Measurements from ENCODE around the gene TRIML1.
"Not testable (repeated sequence)": the region's sequence is repeated elsewhere in the genome, so short reads cannot be mapped to it uniquely, and the experiment has no call there.

Gene TRIML1

GRCh38 chr4:188154668-188155405 lies 15.6 kb downstream of the TRIML1 start:
- DNase-seq = no peak

DNA sequence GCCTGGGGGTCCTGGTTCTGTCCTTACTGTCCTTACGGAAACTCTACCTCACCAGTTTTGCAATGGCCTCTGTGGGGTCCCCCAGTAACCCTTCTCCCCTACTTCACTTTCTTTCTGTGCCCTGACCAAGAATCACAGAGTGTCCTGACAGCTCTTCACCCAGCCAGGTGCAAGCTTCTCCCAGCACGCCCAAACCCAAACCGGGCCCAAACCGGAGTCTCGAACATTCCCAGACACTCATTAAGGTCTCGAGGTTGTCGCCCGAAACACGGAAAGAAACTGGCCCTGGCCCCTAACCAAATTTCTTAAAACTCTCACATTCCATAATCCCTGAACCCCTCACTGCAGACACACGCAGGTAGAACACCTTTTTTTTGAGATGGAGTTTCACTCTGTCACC lies 19.1 kb downstream of the TRIML1 start:
- DNase-seq = no peak

DNA sequence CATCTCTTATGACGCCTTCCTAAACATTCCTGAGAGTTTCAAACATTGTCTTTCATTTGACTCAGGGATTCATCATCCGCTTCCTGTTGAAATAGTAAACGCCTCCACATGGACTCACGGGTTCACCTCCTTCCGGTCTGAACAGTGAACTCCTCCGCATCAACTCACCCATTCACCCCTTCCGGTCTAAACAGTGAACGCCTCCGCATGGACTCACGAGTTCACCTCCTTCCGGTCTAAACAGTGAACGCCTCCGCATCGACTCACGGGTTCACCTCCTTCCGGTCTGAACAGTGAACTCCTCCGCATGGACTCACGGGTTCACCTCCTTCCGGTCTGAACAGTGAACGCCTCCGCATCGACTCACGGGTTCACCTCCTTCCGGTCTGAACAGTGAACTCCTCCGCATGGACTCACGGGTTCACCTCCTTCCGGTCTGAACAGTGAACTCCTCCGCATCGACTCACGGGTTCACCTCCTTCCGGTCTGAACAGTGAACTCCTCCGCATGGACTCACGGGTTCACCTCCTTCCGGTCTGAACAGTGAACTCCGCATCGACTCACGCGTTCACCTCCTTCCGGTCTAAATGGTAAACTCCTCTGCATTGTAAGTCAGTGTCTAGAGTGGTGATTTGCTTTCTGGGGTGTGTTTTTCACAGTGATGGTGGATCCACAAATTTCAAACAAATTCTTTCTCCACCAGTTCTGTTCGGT lies 20.4 kb downstream of the TRIML1 start:
- DNase-seq = not testable (repeated sequence)

GRCh38 chr4:188160406-188160805 lies 21.2 kb downstream of the TRIML1 start:
- no peak for DNase-seq

DNA sequence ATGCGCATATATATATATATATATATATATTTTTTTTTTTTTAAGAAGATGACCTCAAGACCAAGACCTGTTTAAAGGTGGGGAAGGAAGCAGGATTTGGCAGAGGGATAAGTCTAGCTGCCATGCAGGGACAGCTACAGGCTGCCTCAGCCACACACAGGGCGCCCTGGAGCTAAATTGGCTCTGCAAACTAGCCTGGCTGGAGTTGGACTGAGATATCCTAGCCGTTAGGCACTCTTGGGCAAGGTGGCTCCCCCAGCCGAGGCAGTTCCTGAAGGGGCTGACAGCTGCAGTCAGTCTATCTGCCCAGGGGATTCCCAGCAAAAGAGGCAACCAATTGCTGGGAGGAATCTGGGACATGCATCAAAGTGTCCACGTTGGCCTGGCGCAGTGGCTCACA lies 21.9 kb downstream of the TRIML1 start:
- DNase-seq = no peak

GRCh38 chr4:188162698-188163097 lies 23.5 kb downstream of the TRIML1 start:
- DNase-seq = no peak

DNA sequence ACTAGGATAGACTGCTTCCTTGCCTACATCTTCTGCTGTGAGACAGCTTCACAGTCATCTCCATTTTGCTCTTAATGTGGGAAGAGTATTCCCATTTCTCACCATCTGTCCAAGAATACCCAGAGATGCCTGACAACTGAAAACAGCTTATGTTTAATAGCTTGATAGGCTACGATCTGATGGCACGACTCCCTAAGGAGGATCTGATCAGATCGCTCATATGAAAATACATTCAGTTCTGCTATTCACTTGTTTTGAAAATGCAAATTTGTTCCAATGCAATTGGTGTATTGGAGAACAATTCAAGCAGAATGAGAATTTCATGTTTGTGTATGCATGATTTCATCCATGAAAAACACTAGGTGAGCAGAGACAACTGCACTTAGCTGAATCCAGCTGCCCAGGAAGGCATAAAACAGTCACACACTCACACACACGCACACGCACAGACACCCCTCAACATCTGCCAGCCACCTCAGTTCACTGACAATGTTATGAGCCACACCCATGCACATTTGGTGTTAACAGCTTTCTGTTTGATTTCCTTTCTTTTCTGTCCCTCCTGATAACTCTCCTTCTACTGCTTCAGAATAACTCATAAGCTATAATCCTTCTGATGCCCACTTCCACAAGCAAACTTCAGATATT lies 29.6 kb downstream of the TRIML1 start:
- no peak for DNase-seq

- no peak for DNase-seq
Observed at GRCh38 chr4:188171551-188171950, 32.3 kb downstream of the TRIML1 start.

DNA sequence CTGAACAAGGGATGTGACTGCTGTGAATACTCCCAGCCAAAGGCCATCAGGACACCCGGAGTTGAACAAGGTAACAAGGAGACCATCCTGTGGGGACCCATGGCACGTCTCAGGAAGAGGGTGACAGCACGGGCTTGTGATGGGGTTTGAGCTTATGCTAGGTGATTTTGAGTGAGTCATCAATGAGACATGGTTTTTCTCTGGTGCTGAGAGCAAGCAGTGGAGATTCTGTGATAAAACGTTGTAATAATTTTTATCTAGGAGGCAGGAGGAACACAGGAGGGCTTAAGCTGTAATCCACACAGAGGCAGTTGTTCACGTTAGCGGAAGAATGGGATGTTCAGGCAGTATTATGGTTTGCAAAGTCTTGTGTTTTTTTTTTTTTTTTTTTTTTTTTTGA lies 36.0 kb downstream of the TRIML1 start:
- DNase-seq = no peak

DNA sequence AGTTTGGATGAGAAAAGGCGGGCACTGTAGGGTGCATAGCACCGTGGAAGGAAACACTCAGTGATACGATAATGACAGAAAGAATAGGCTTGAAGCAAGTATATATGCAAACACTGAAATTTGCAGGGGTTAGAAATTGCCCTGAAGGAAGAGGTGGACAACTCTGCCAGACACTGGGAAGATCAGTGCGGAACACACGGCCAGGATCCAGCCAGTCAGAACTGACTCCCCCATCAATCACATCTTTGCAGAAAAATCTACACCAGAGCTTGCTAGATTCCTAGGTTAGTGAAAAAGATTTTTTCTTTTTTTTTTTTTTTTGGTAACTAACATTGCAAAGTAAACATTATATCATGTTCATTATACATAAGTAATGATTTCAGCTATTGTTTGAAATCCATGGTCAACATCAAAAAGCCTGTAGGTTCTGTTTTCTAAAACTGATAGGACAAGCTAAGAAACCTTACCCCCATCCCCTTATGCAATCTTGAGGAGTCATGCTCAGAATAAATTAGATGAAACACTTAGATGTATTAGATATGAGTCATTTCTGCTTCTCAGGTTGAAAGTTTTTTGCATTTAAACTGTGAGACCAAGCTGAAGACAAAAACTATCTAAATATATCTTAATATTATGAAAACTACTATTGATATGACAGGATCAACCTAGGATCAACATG lies 38.9 kb downstream of the TRIML1 start:
- DNase-seq = no peak

GRCh38 chr4:188178806-188179205 lies 39.6 kb downstream of the TRIML1 start:
- no peak for DNase-seq

DNA sequence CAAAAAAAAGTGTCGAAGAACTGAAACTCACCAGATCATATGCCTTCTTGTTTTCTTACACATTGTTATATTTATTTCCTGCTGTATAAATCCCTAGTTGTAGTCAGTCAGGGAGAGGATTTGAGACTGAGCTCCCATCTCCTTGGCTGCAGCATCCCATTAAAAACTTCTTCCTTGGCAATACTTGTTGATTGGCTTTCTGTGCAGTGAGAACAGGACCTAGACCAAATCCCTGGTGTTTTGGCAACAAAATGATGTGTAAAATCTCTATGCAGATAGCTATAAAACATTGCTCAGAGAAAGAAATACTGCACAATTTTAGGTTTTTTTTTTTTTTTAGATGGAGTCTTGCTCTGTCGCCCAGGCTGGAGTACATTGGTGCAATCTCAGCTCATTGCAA lies 47.9 kb downstream of the TRIML1 start:
- no peak for DNase-seq

GRCh38 chr4:188190461-188190860 lies 51.2 kb downstream of the TRIML1 start:
- DNase-seq = no peak

GRCh38 chr4:188194421-188194820 lies 55.2 kb downstream of the TRIML1 start:
- DNase-seq = no peak

- no peak for DNase-seq
Observed at GRCh38 chr4:188195389-188195985, 56.2 kb downstream of the TRIML1 start.

DNA sequence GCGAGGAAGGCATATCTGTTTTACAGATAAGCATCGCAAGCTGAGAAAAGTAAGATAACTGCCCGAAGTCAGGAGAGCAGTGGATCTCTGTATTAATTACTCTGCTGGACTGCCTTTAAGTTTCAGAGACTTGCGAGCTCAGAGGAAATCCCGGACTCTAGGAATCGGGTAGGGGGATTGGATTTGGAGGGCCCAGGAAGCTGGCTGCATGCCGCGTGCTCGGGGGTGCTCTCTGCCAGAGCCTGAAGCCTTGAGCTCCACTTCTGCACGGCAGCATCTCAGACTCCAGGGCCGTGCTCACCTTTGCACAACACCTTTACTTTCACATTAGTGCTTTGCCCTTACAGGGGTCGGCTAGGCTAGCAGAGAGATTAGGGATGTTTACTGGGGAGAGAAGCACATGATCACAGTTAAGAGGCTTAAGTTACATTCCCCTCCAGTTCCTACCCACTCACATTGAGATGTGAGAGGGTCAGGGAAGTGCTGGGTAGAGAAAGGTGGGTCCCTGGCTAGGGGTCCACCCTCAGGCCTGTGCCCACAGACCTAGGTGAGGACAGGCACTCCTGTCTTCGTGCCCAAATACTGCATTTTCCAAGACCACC lies 57.0 kb downstream of the TRIML1 start:
- DNase-seq = no peak
